HUES48 (cell line): ENCODE data around the gene CARS1.
A peak's percentile ranks its signal among the peaks of the same experiment; 100 is the strongest.

Experiments
- H3K27ac ChIP-seq: one replicate; pipeline ENCODE4 v1.7.0; 2013; ENCODE audit warnings: low read depth, low read length, inconsistent platforms
- H3K27me3 ChIP-seq: 2 replicates; pipeline ENCODE4 v1.6.1; 2013; ENCODE audit warnings: mild to moderate bottlenecking, low read length; ENCODE audit not compliant: control insufficient read depth, insufficient read depth
- H3K36me3 ChIP-seq: 2 replicates; pipeline ENCODE4 v1.6.1; 2013; ENCODE audit warnings: low read length; ENCODE audit not compliant: control insufficient read depth, insufficient read depth
- H3K4me1 ChIP-seq: 2 replicates; pipeline ENCODE4 v1.6.1; 2013; ENCODE audit warnings: mild to moderate bottlenecking, low read length; ENCODE audit not compliant: control insufficient read depth, insufficient read depth
- H3K4me3 ChIP-seq: 2 replicates; pipeline ENCODE4 v1.5.1; 2013; ENCODE audit warnings: mild to moderate bottlenecking, low read depth, low read length
- H3K9ac ChIP-seq: 2 replicates; pipeline ENCODE4 v1.6.1; 2013; ENCODE audit warnings: mild to moderate bottlenecking, low read depth, low read length, moderate library complexity
- H3K9me3 ChIP-seq: 2 replicates; pipeline ENCODE4 v1.6.1; 2013; ENCODE audit warnings: low read length; ENCODE audit not compliant: control insufficient read depth, insufficient read depth

The CARS1 gene

DNA sequence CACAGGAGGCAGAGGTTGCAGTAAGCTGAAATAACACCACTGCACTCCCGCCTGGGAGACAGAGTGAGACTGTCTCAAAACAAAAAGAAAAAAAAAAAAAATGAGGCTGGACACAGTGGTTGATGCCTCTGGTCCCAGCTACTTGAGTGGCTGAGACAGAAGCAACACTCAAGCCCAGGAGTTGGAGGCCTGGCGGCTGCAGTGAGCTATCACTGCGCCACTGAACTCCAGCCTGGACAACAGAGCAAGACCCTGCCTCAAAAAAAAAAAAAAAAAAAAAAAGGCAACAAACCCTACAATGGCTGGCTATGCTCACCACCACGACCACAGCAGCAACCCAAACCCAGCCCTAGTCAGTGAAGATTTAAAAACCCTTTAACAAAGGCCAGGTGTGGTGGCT, 73.3 kb downstream of the CARS1 start:
- H3K9me3 ChIP-seq = no peaks in the 10 kb centered on the region
- H3K4me1 ChIP-seq = peaks cover 12% of the 10 kb centered on the region
- no peak overlapping the region for H3K27ac ChIP-seq
- no peak overlapping the region for H3K9ac ChIP-seq
- no peak overlapping the region for H3K4me3 ChIP-seq
- H3K27me3 ChIP-seq = no peaks in the 10 kb centered on the region
- peaks cover 46% of the 10 kb centered on the region for H3K36me3 ChIP-seq

DNA sequence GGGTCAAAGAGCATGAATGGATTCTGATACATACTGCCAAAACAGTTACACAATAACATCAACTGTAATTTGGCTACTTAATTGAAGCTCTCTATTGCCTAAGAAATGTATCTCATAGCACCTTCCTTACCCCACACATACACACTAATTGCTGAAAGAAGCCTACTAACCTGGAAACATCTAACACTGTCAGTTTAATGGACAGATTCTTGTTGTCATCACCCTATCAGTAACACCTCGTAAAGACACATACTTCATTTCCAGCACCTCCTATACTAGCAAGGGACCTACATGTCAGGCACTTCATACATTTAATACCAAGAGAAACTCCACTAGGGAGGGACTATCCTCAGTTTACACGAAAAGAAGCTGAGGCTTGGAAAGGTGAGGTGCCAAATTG, 75.0 kb downstream of the CARS1 start:
- peaks cover 53% of the 10 kb centered on the region for H3K36me3 ChIP-seq
- H3K27me3 ChIP-seq = no peaks in the 10 kb centered on the region
- H3K9ac ChIP-seq = no peak overlapping the region
- H3K9me3 ChIP-seq = no peaks in the 10 kb centered on the region
- no peak overlapping the region for H3K4me3 ChIP-seq
- H3K4me1 ChIP-seq = no peaks in the 10 kb centered on the region
- peak overlapping the region; percentile 2 for H3K27ac ChIP-seq

DNA sequence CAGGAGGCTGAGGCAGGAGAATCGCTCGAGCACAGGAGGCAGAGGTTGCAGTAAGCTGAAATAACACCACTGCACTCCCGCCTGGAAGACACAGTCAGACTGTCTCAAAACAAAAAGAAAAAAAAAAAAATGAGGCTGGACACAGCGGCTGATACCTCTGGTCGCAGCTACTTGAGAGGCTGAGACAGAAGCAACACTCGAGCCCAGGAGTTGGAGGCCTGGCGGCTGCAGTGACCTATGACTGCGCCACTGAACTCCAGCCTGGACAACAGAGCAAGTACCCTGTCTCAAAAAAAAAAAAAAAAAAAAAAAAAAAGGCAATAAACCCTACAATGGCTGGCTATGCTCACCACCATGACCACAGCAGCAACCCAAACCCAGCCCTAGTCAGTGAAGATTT, 76.1 kb downstream of the CARS1 start:
- no peak overlapping the region for H3K9ac ChIP-seq
- no peaks in the 10 kb centered on the region for H3K4me1 ChIP-seq
- no peak overlapping the region for H3K27ac ChIP-seq
- H3K27me3 ChIP-seq = no peaks in the 10 kb centered on the region
- peaks cover 58% of the 10 kb centered on the region for H3K36me3 ChIP-seq
- H3K9me3 ChIP-seq = no peaks in the 10 kb centered on the region
- H3K4me3 ChIP-seq = no peak overlapping the region

DNA sequence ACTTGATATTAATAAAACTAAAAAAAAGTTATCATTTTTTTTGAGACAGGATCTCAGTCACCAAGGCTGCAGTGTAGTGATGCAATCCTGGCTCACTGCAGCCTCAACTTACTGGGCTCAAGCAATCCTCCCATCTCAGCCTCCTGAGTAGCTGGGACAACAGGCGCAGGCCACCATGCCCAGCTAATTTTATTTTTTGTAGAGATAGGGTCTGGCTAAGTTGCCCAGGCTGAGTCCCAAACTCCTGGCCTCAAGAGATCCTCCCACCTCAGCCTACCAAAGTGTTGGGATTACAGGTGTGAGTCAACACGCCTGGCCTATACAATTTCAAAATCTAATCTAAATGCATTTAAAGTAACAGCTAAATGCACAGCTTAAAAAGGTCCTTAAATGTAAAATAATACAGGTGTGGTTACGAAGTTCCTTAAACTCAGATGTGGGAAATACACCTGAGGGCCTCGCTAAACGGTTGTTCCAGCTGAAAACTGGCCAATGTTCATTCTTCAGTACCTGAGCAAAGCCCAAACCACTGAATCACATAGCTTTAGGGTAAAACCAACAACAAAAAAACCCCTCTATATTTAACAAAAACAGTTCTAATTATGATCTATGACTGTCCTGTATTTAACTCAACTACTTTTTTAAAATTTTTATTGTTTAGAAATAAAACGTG, 76.9 kb downstream of the CARS1 start:
- Histone ChIP-seq H3K27me3 (no peaks in the 10 kb centered on the region), H3K4me1 (no peaks in the 10 kb centered on the region), H3K27ac (no peak overlapping the region), H3K9ac (no peak overlapping the region), H3K4me3 (no peak overlapping the region), H3K36me3 (peaks cover 59% of the 10 kb centered on the region), H3K9me3 (no peaks in the 10 kb centered on the region)

DNA sequence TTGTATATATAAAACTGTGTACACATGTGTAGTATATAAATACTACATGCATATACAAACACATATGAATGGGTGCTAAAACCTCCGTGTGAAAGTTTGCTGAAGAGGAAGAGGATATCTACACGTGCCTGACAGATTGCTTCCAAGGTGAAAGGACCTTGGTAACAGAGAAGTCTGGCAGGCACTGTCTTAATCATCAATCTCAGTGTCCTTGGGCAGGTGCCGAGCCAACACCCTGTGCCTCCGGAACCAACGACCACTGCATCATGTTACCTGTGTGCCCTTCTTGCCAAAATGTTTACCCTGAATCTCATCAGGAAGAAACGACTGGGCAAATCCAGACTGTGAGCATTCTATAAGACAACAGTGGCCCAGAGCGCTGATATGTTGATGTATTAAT, 80.1 kb downstream of the CARS1 start:
- Histone ChIP-seq H3K36me3 (peaks cover 77% of the 10 kb centered on the region), H3K27me3 (no peaks in the 10 kb centered on the region), H3K27ac (no peak overlapping the region)

DNA sequence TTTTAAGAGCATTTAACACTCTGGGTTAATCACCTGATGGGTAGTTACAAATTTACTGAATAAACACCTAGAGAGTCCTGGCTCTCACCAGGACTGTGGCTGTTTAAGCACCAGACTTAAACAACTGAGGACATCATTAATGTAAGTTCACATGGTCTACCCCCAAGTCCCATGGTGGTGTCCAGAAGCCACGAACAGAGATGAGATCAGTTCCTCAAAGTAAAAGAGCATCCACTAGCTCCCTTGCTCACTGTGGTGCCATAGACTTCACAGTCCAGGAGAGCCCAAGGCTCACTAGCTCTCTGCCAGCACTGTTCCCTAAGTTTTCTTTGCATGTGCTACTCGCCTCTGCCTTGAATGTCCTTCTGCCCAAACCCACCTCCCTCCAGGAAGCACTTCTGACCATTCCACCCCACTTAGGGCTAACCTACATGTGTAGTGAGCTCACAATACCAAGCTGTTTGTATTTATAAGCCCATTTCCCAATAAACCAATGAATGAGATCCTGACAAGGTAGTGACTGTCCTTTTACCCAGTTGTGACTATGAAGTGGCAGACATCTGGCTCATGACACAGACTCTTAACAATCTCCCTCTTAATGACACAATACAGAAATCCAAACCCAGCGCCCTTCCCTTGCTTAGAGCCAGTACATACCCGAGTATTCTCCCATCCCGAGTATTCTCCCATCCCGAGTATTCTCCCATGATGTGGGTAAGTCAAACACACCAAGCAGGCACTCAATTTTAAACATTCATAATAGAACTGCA, 80.7 kb downstream of the CARS1 start:
- no peak overlapping the region for H3K4me3 ChIP-seq
- H3K27ac ChIP-seq = no peak overlapping the region
- no peak overlapping the region for H3K9ac ChIP-seq
- H3K27me3 ChIP-seq = no peaks in the 10 kb centered on the region
- no peaks in the 10 kb centered on the region for H3K4me1 ChIP-seq
- no peaks in the 10 kb centered on the region for H3K9me3 ChIP-seq
- H3K36me3 ChIP-seq = peaks cover 84% of the 10 kb centered on the region

More for the DNA sequence above, 80.1 kb downstream of the CARS1 start:
- Histone ChIP-seq H3K4me1 (no peaks in the 10 kb centered on the region), H3K4me3 (no peak overlapping the region), H3K9ac (no peak overlapping the region), H3K9me3 (no peaks in the 10 kb centered on the region)

DNA sequence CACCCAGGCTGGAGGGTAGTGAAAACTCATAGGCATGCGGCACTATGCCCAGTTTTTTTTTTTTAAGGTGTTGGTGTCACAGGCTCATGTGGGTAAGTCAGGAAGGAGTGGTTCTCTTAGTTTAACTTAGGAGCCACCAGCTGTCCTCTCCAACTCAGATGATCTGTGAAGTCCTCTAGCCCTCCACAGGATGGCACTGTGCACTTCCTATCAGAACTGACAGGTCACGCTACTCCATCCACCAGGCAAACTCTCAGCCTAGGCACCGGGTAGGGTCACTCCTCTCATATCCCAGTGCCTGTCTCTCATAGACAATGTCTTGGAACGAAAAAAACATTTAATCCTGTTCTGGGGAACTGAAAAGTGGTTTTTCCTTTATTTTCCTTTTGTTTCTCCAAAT, 81.6 kb downstream of the CARS1 start:
- Histone ChIP-seq H3K36me3 (peaks cover 93% of the 10 kb centered on the region), H3K27ac (no peak overlapping the region), H3K27me3 (no peaks in the 10 kb centered on the region), H3K4me1 (no peaks in the 10 kb centered on the region), H3K9me3 (no peaks in the 10 kb centered on the region), H3K9ac (no peak overlapping the region), H3K4me3 (no peak overlapping the region)

DNA sequence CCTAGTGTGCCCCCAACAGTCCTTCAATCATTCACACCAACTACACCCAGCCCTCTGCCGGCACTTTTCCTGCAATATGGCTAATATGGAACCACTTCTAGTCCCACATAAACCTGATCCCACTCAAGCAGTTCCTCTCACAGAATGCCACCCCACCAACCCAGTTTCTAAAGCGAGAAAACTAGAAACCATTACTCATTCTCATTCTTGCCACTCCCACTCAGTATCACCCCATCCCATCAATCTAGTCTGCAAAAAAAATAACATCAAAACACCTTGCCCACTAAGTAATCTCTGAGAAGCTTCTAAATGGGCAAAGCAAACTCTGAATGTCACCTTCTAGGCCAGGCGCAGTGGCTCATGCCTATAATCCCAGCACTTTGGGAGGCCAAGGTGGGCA, 83.0 kb downstream of the CARS1 start:
- no peak overlapping the region for H3K27ac ChIP-seq
- H3K9me3 ChIP-seq = no peaks in the 10 kb centered on the region
- H3K9ac ChIP-seq = no peak overlapping the region
- H3K27me3 ChIP-seq = no peaks in the 10 kb centered on the region
- H3K4me1 ChIP-seq = no peaks in the 10 kb centered on the region
- H3K4me3 ChIP-seq = no peak overlapping the region
- peaks cover 100% of the 10 kb centered on the region for H3K36me3 ChIP-seq

DNA sequence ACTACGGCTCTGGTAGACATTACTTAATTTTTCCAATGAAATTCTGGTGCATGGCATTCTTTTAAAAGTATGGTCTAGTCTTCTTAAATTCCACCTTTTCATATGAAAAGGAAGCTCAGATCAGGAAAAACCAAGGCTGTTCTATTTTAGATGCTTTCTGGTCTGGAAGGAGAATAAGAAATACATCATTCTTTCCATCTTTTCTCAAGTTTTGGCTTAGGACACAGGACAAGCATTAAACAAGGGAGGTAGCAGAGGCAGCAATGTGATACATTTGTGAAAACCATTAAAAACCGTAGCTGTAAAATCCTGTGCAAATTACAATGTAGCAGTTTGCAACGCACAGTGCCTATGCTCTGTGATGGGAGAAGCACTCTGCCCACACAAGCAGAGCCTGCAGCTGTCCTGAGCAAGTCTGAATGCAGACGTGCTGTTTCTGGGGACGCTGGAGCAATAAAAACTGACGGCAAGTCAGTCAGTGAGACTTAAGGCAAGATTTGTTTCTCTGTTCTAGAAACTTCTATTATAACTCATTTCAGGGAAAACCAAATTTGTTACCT, 88.8 kb downstream of the CARS1 start:
- peaks cover 99% of the 10 kb centered on the region for H3K36me3 ChIP-seq
- H3K9ac ChIP-seq = no peak overlapping the region
- H3K9me3 ChIP-seq = no peaks in the 10 kb centered on the region
- no peaks in the 10 kb centered on the region for H3K27me3 ChIP-seq
- no peak overlapping the region for H3K27ac ChIP-seq
- no peaks in the 10 kb centered on the region for H3K4me1 ChIP-seq
- no peak overlapping the region for H3K4me3 ChIP-seq

DNA sequence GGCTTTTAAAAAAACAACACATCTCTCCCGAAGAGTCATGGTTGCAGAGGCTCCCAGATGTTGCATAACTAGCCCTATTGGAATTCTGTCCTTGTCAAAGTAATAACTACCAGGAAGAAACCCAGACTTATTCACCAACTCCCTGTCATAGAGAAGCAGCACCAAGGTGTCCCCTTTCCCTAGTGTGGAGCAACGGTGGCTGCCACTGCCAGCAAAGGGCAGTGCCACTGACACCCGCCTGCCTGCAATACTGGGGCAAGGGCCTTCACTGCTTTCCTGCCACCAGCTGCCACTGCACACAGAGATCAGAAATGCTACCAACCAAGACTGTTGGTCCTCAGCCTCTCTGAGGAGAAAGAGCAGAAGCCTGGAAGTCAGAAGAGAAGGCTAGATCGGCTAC, 92.4 kb downstream of the CARS1 start:
- Histone ChIP-seq H3K27ac (no peak overlapping the region), H3K9me3 (no peaks in the 10 kb centered on the region), H3K9ac (no peak overlapping the region), H3K4me1 (peaks cover 22% of the 10 kb centered on the region), H3K27me3 (no peaks in the 10 kb centered on the region), H3K4me3 (no peak overlapping the region), H3K36me3 (peaks cover 79% of the 10 kb centered on the region)

DNA sequence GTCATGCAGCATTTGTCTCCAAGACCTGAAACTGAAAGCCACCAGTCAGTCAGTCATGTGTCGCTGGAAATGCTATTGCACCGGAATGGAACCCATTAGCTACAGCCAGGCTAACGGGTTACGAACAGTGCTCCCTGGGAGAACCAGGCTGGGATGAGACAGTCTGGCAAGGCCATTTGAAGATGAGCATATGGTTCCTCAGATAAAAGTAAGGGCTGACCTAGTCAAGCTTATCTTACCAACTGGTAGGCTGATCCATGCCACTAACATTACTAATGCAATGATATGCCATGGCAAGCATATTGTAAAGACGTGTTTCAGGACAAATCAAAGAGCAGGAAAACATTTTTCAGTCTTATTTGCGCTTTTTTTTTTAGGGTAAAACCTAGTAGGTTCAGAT, 93.5 kb downstream of the CARS1 start:
- Histone ChIP-seq H3K9me3 (no peaks in the 10 kb centered on the region), H3K9ac (no peak overlapping the region), H3K27me3 (no peaks in the 10 kb centered on the region), H3K27ac (no peak overlapping the region), H3K4me1 (peaks cover 22% of the 10 kb centered on the region), H3K36me3 (peaks cover 79% of the 10 kb centered on the region), H3K4me3 (no peak overlapping the region)
